ENCODE measurements around the gene CPNE4.

GRCh38 chr3:131793870-131794269 is 240.9 kb downstream of the CPNE4 start:
- no peak for TF ChIP-seq EZH2 (IDR thresholded peaks at IDR 0.05; ENCODE audit: low read length, unreplicated experiment)
- no peak for TF ChIP-seq CTCF (conservative IDR thresholded peaks at IDR 0.05; ENCODE audit: low read depth, low read length)
- no peak for TF ChIP-seq EZH2phosphoT487 (IDR thresholded peaks at IDR 0.05; ENCODE audit: borderline replicate concordance, low read length)
